GM18498 (cell line): ENCODE results near the gene UNC93A.
A peak's percentile ranks its signal among the peaks of the same experiment; 100 is the strongest.
"Not testable (repeated sequence)": the region's sequence is repeated elsewhere in the genome, so short reads cannot be mapped to it uniquely, and the experiment has no call there.

ENCODE experiments used
- ATAC-seq: cut with Tn5 transposase; IDR thresholded peaks from one replicate; pipeline ENCODE4 v1.9.1; 2021; ENCODE audit warnings: mild to moderate bottlenecking, moderate library complexity; ENCODE audit not compliant: unreplicated experiment

Gene UNC93A

GRCh38 chr6:167270499-167271311 lies 20.4 kb upstream of the UNC93A start:
- no peak for ATAC-seq

- no peak for ATAC-seq
These were observed 19.0 kb upstream of the UNC93A start for GRCh38 chr6:167272151-167272550.

GRCh38 chr6:167272696-167273379 lies 18.3 kb upstream of the UNC93A start:
- no peak for ATAC-seq

- no peak for ATAC-seq
These were observed 16.8 kb upstream of the UNC93A start for GRCh38 chr6:167274270-167274669.

- no peak for ATAC-seq
These were observed 16.1 kb upstream of the UNC93A start for GRCh38 chr6:167275001-167275400.

- ATAC-seq: no peak
These were observed 15.7 kb upstream of the UNC93A start for GRCh38 chr6:167275436-167275835.

- no peak for ATAC-seq
These were observed 14.2 kb upstream of the UNC93A start for GRCh38 chr6:167276772-167277533.

GRCh38 chr6:167278173-167278940 lies 12.8 kb upstream of the UNC93A start:
- ATAC-seq: not testable (repeated sequence)

GRCh38 chr6:167279766-167280446 lies 11.2 kb upstream of the UNC93A start:
- ATAC-seq: no peak

- ATAC-seq: not testable (repeated sequence)
These were observed 10.6 kb upstream of the UNC93A start for GRCh38 chr6:167280466-167280865.

- no peak for ATAC-seq
These were observed 8.9 kb upstream of the UNC93A start for GRCh38 chr6:167282165-167282564.

GRCh38 chr6:167284565-167284964 lies 6.5 kb upstream of the UNC93A start:
- ATAC-seq: not testable (repeated sequence)

GRCh38 chr6:167285077-167285770 lies 5.9 kb upstream of the UNC93A start:
- no peak for ATAC-seq

GRCh38 chr6:167287513-167288048 lies 3.5 kb upstream of the UNC93A start:
- no peak for ATAC-seq

GRCh38 chr6:167288591-167289225 lies 2.4 kb upstream of the UNC93A start:
- peak; percentile 83 for ATAC-seq

- ATAC-seq: not testable (repeated sequence)
These were observed 1.8 kb upstream of the UNC93A start for GRCh38 chr6:167289291-167289690.

GRCh38 chr6:167291623-167292300 lies 647 bp downstream of the UNC93A start:
- ATAC-seq: no peak
